ENCODE data around the gene SAPCD2. TPM values are rescaled to one million over a fixed set of nuclear protein-coding genes. Genes with fewer than 3 reads are reported as not detected.

SAPCD2 gene
- total and polyA plus RNA-seq, 4 donors, result 0.26 to 0.60 (median 0.50) TPM; not detected in 1

DNA sequence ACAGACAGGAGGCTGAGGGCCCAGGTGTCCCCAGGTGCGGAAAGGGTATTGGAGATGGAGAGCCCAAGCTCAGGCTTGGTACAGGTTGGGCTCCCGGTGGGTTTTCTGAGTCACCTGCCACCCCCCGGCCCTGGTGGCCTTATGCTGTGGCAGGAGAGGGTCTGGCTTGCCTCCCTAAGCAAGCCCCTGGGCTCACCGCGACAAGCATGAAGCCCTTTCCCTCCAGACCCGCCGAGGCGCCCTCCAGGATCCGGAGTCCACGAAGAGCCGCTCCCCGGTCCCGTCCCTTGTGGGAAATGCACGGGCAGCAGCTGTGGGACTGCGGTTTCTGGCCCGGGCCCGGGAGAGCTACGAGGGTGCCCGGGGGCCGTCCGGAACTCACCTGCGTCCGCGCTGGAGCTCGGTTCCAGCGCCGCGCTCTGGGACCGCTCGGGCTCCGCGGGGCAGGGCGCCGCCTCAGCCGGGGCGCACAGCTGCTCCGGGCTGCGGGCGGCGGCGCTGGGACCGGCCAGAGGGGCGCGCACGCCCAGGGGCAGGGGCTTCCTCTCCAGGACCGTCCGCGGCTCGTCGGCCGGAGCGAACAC is 757 bp downstream of the SAPCD2 start:
- no peak overlapping the region for H3K4me3 ChIP-seq (ENCODE audit: low read length in 2 of 2)
- no peaks in the 10 kb centered on the region for H3K27me3 ChIP-seq (ENCODE audit: control insufficient read depth in 1 of 2, insufficient read depth in 2 of 2, low read length in 1 of 2)
- no peak overlapping the region for H3K27ac ChIP-seq (ENCODE audit: low read depth in 1 of 2, low read length in 2 of 2)
- H3K36me3 ChIP-seq (ENCODE audit: control insufficient read depth in 1 of 2, insufficient read depth in 2 of 2, low read length in 1 of 2), result no peaks in the 10 kb centered on the region
- H3K4me1 ChIP-seq (ENCODE audit: control insufficient read depth in 1 of 2, insufficient read depth in 2 of 2, low read length in 2 of 2), result no peaks in the 10 kb centered on the region
- ATAC-seq (ENCODE audit: low FRiP score) (no peak), DNase-seq (no peak)
- WGBS, 2 donors, result 8 to 9% methylated on average over 38 to 52 of the region's 52 CpGs
- intact Hi-C loops (cut with DNase I), result loop anchor here (10.0 kb wide), 1 partner anchor 285 kb away; no protein-coding TSS in a partner anchor
- H3K9me3 ChIP-seq (ENCODE audit: control insufficient read depth, low read length), result no peaks in the 10 kb centered on the region

GRCh38 chr9:137068539-137069507 is 1.5 kb downstream of the SAPCD2 start:
- H3K4me1 ChIP-seq (ENCODE audit: control insufficient read depth in 1 of 2, insufficient read depth in 2 of 2, low read length in 2 of 2), result no peaks in the 10 kb centered on the region
- WGBS, 2 donors, result 91 to 92% methylated on average over 17 of the region's 17 CpGs
- H3K4me3 ChIP-seq (ENCODE audit: low read length in 2 of 2), result no peak overlapping the region
- no peaks in the 10 kb centered on the region for H3K36me3 ChIP-seq (ENCODE audit: control insufficient read depth in 1 of 2, insufficient read depth in 2 of 2, low read length in 1 of 2)
- H3K9me3 ChIP-seq (ENCODE audit: control insufficient read depth, low read length), result no peaks in the 10 kb centered on the region
- ATAC-seq (ENCODE audit: low FRiP score) (no peak), DNase-seq (no peak)
- H3K27ac ChIP-seq (ENCODE audit: low read depth in 1 of 2, low read length in 2 of 2), result no peak overlapping the region
- H3K27me3 ChIP-seq (ENCODE audit: control insufficient read depth in 1 of 2, insufficient read depth in 2 of 2, low read length in 1 of 2), result no peaks in the 10 kb centered on the region
- intact Hi-C loops (cut with DNase I), result loop anchor here (10.0 kb wide), 1 partner anchor 284 kb away; no protein-coding TSS in a partner anchor

- H3K9me3 ChIP-seq (ENCODE audit: control insufficient read depth, low read length), result no peaks in the 10 kb centered on the region
- ATAC-seq (ENCODE audit: low FRiP score) (no peak), DNase-seq (peak; percentile 84 to 90)
- no peaks in the 10 kb centered on the region for H3K4me1 ChIP-seq (ENCODE audit: control insufficient read depth in 1 of 2, insufficient read depth in 2 of 2, low read length in 2 of 2)
- H3K36me3 ChIP-seq (ENCODE audit: control insufficient read depth in 1 of 2, insufficient read depth in 2 of 2, low read length in 1 of 2), result no peaks in the 10 kb centered on the region
- H3K4me3 ChIP-seq (ENCODE audit: low read length in 2 of 2), result no peak overlapping the region
- no peaks in the 10 kb centered on the region for H3K27me3 ChIP-seq (ENCODE audit: control insufficient read depth in 1 of 2, insufficient read depth in 2 of 2, low read length in 1 of 2)
- intact Hi-C loops (cut with DNase I), result loop anchor here (10.0 kb wide), 1 partner anchor 283 kb away; no protein-coding TSS in a partner anchor
- WGBS, 2 donors, result 60 to 62% methylated on average over 12 of the region's 12 CpGs
- H3K27ac ChIP-seq (ENCODE audit: low read depth in 1 of 2, low read length in 2 of 2), result no peak overlapping the region
Measured at GRCh38 chr9:137067860-137068538, 2.4 kb downstream of the SAPCD2 start.

DNA sequence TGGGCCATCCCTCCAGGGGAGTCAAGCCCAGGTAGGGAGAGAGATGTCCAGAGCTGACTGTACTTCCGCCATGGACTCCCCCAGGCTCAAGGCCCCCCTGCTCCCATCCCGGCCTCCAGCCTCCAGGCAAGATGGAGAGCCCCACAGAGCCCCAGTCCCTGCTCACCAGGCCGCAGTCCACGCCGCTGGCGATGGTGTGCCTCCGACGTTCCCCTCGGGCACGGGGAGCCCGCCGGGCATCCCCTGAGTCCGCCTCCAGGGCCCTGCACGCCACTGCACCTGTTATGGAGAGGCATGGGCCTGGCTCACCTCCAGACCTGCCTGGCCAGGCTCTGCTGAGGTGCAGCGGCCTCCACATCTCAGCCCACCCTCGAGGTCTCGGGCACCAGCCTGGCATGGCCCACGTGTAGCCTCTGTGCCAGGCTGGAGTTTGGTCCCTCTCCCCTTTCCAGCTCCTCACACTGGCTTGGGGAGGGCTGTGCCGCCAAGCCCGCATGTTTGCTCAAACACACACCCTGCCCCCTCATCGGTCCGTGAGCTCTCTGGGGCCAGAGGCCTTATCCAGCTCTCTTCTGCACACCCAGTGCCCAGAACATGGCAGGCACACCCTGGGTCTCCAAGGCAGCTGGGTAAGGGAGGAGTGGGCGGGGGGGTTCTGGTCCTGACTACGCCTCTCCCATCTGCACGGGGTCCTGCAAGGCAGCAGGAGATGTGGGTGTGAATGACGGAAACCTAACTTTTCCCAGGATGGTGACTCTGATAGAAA is 4.1 kb downstream of the SAPCD2 start:
- DNase-seq (no peak), ATAC-seq (ENCODE audit: low FRiP score) (no peak)
- Histone ChIP-seq H3K4me3 (ENCODE audit: low read length in 2 of 2) (no peak overlapping the region), H3K27me3 (ENCODE audit: control insufficient read depth in 1 of 2, insufficient read depth in 2 of 2, low read length in 1 of 2) (no peaks in the 10 kb centered on the region), H3K27ac (ENCODE audit: low read depth in 1 of 2, low read length in 2 of 2) (no peak overlapping the region), H3K9me3 (ENCODE audit: control insufficient read depth, low read length) (no peaks in the 10 kb centered on the region), H3K36me3 (ENCODE audit: control insufficient read depth in 1 of 2, insufficient read depth in 2 of 2, low read length in 1 of 2) (no peaks in the 10 kb centered on the region), H3K4me1 (ENCODE audit: control insufficient read depth in 1 of 2, insufficient read depth in 2 of 2, low read length in 2 of 2) (no peaks in the 10 kb centered on the region)
- intact Hi-C loops (cut with DNase I), result loop anchor here (10.0 kb wide), 1 partner anchor 281 kb away; no protein-coding TSS in a partner anchor
- WGBS, 2 donors, result 90% methylated on average over 26 of the region's 26 CpGs

DNA sequence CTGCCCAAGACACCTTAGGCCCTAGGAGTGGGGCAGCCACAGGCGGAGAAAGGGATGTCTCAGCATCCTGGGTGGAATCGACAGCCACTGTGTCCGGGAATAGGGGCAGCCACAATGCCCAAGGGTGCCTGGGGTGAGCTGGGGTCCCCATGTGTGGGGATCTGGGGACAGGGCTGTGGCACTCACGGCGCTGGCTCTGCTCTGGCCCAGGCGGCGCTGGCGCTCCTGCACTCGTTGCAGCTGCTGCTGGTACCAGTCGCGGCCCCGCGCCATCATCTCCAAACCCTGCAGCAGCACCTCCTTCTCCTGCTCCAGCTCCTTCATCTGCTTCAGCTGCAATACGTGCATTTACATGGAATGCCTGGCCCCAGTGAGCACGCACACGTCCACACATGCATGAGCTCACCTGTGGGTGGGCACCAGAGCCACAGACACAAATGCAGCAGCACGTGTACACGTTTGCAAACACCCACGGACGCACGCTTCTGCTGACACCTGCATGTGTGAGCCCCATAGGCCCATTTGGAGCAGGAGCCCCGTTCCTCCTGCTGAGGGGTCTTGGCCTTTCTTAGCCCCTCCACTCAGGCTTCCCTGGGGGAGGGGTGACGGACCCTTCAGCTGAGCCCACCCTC is 4.9 kb downstream of the SAPCD2 start:
- Histone ChIP-seq H3K4me1 (ENCODE audit: control insufficient read depth in 1 of 2, insufficient read depth in 2 of 2, low read length in 2 of 2) (no peaks in the 10 kb centered on the region), H3K36me3 (ENCODE audit: control insufficient read depth in 1 of 2, insufficient read depth in 2 of 2, low read length in 1 of 2) (no peaks in the 10 kb centered on the region), H3K27me3 (ENCODE audit: control insufficient read depth in 1 of 2, insufficient read depth in 2 of 2, low read length in 1 of 2) (no peaks in the 10 kb centered on the region), H3K4me3 (ENCODE audit: low read length in 2 of 2) (no peak overlapping the region), H3K27ac (ENCODE audit: low read depth in 1 of 2, low read length in 2 of 2) (no peak overlapping the region), H3K9me3 (ENCODE audit: control insufficient read depth, low read length) (no peaks in the 10 kb centered on the region)
- intact Hi-C loops (cut with DNase I), result loop anchor here (10.0 kb wide), 1 partner anchor 281 kb away; no protein-coding TSS in a partner anchor
- 93 to 94% methylated on average over 23 of the region's 23 CpGs for WGBS, 2 donors
- ATAC-seq (ENCODE audit: low FRiP score), result no peak
- no peak for DNase-seq

- Histone ChIP-seq H3K9me3 (ENCODE audit: control insufficient read depth, low read length) (no peaks in the 10 kb centered on the region), H3K4me3 (ENCODE audit: low read length in 2 of 2) (no peak overlapping the region), H3K27ac (ENCODE audit: low read depth in 1 of 2, low read length in 2 of 2) (no peak overlapping the region), H3K4me1 (ENCODE audit: control insufficient read depth in 1 of 2, insufficient read depth in 2 of 2, low read length in 2 of 2) (no peaks in the 10 kb centered on the region), H3K36me3 (ENCODE audit: control insufficient read depth in 1 of 2, insufficient read depth in 2 of 2, low read length in 1 of 2) (no peaks in the 10 kb centered on the region), H3K27me3 (ENCODE audit: control insufficient read depth in 1 of 2, insufficient read depth in 2 of 2, low read length in 1 of 2) (no peaks in the 10 kb centered on the region)
- intact Hi-C loops (cut with DNase I), result loop anchor here (10.0 kb wide), 1 partner anchor 280 kb away; no protein-coding TSS in a partner anchor
- ATAC-seq (ENCODE audit: low FRiP score) (no peak), DNase-seq (no peak)
- 81 to 89% methylated on average over 11 to 12 of the region's 12 CpGs for WGBS, 2 donors
Measured at GRCh38 chr9:137064880-137065164, 5.5 kb downstream of the SAPCD2 start.

- ATAC-seq (ENCODE audit: low FRiP score) (peak; percentile 80), DNase-seq (peak in 1 of 2 donors; percentile 91)
- H3K27me3 ChIP-seq (ENCODE audit: control insufficient read depth in 1 of 2, insufficient read depth in 2 of 2, low read length in 1 of 2), result no peaks in the 10 kb centered on the region
- WGBS, 2 donors, result 45 to 49% methylated on average over 49 to 55 of the region's 55 CpGs
- H3K4me3 ChIP-seq (ENCODE audit: low read length in 2 of 2), result no peak overlapping the region
- no peaks in the 10 kb centered on the region for H3K4me1 ChIP-seq (ENCODE audit: control insufficient read depth in 1 of 2, insufficient read depth in 2 of 2, low read length in 2 of 2)
- H3K36me3 ChIP-seq (ENCODE audit: control insufficient read depth in 1 of 2, insufficient read depth in 2 of 2, low read length in 1 of 2), result no peaks in the 10 kb centered on the region
- intact Hi-C loops (cut with DNase I), result loop anchor here (10.0 kb wide), 1 partner anchor 279 kb away; no protein-coding TSS in a partner anchor
- H3K27ac ChIP-seq (ENCODE audit: low read depth in 1 of 2, low read length in 2 of 2), result no peak overlapping the region
- no peaks in the 10 kb centered on the region for H3K9me3 ChIP-seq (ENCODE audit: control insufficient read depth, low read length)
Measured at GRCh38 chr9:137064027-137064879, 6.1 kb downstream of the SAPCD2 start.

Measured in aorta (tissue), 5 donors.